ENCODE measurements around the gene LGMN.

LGMN gene

GRCh38 chr14:92688434-92689375 is 59.7 kb downstream of the LGMN start:
- peaks cover 14 to 22% of the 10 kb centered on the region in 2 donors for H3K4me1 ChIP-seq (ENCODE audit: control insufficient read depth in 2 of 2, insufficient read depth in 2 of 2, low read length in 2 of 2)
- peaks cover 7 to 14% of the 10 kb centered on the region in 2 donors for H3K36me3 ChIP-seq (ENCODE audit: control insufficient read depth in 2 of 2, insufficient read depth in 2 of 2, low read length in 2 of 2)
- no peaks in the 10 kb centered on the region for H3K9me3 ChIP-seq (ENCODE audit: control insufficient read depth in 2 of 2, low read length in 2 of 2)
- H3K27me3 ChIP-seq (ENCODE audit: control insufficient read depth in 2 of 2, insufficient read depth in 2 of 2, low read length in 2 of 2), result no peaks in the 10 kb centered on the region
- no peak overlapping the region for H3K9ac ChIP-seq (ENCODE audit: low read depth in 1 of 2, low read length in 2 of 2)
- no peak overlapping the region for H3K27ac ChIP-seq (ENCODE audit: low read depth in 2 of 2, low read length in 2 of 2)
- no peak overlapping the region for H3K4me3 ChIP-seq (ENCODE audit: low read length in 2 of 2)

- Histone ChIP-seq H3K4me1 (ENCODE audit: control insufficient read depth in 2 of 2, insufficient read depth in 2 of 2, low read length in 2 of 2) (peaks cover 13 to 20% of the 10 kb centered on the region in 2 donors), H3K4me3 (ENCODE audit: low read length in 2 of 2) (peak overlapping the region; percentile 14 to 40), H3K27ac (ENCODE audit: low read depth in 2 of 2, low read length in 2 of 2) (no peak overlapping the region), H3K9me3 (ENCODE audit: control insufficient read depth in 2 of 2, low read length in 2 of 2) (no peaks in the 10 kb centered on the region), H3K36me3 (ENCODE audit: control insufficient read depth in 2 of 2, insufficient read depth in 2 of 2, low read length in 2 of 2) (peaks cover 7 to 14% of the 10 kb centered on the region in 2 donors), H3K9ac (ENCODE audit: low read depth in 1 of 2, low read length in 2 of 2) (no peak overlapping the region), H3K27me3 (ENCODE audit: control insufficient read depth in 2 of 2, insufficient read depth in 2 of 2, low read length in 2 of 2) (no peaks in the 10 kb centered on the region)
These were observed 60.6 kb downstream of the LGMN start for GRCh38 chr14:92687681-92688433.

GRCh38 chr14:92686900-92687427 is 61.5 kb downstream of the LGMN start:
- no peaks in the 10 kb centered on the region for H3K9me3 ChIP-seq (ENCODE audit: control insufficient read depth in 2 of 2, low read length in 2 of 2)
- peaks cover 7 to 21% of the 10 kb centered on the region in 2 donors for H3K36me3 ChIP-seq (ENCODE audit: control insufficient read depth in 2 of 2, insufficient read depth in 2 of 2, low read length in 2 of 2)
- peak overlapping the region; percentile 20 to 52 for H3K4me3 ChIP-seq (ENCODE audit: low read length in 2 of 2)
- H3K27me3 ChIP-seq (ENCODE audit: control insufficient read depth in 2 of 2, insufficient read depth in 2 of 2, low read length in 2 of 2), result no peaks in the 10 kb centered on the region
- no peak overlapping the region for H3K27ac ChIP-seq (ENCODE audit: low read depth in 2 of 2, low read length in 2 of 2)
- H3K9ac ChIP-seq (ENCODE audit: low read depth in 1 of 2, low read length in 2 of 2), result no peak overlapping the region
- peaks cover 11 to 15% of the 10 kb centered on the region in 2 donors for H3K4me1 ChIP-seq (ENCODE audit: control insufficient read depth in 2 of 2, insufficient read depth in 2 of 2, low read length in 2 of 2)

- Histone ChIP-seq H3K27ac (ENCODE audit: low read depth in 2 of 2, low read length in 2 of 2) (no peak overlapping the region), H3K9ac (ENCODE audit: low read depth in 1 of 2, low read length in 2 of 2) (no peak overlapping the region), H3K36me3 (ENCODE audit: control insufficient read depth in 2 of 2, insufficient read depth in 2 of 2, low read length in 2 of 2) (peaks cover 7 to 21% of the 10 kb centered on the region in 2 donors), H3K9me3 (ENCODE audit: control insufficient read depth in 2 of 2, low read length in 2 of 2) (no peaks in the 10 kb centered on the region), H3K27me3 (ENCODE audit: control insufficient read depth in 2 of 2, insufficient read depth in 2 of 2, low read length in 2 of 2) (no peaks in the 10 kb centered on the region), H3K4me3 (ENCODE audit: low read length in 2 of 2) (peak overlapping the region in 1 of 2 donors; percentile 52), H3K4me1 (ENCODE audit: control insufficient read depth in 2 of 2, insufficient read depth in 2 of 2, low read length in 2 of 2) (peaks cover 12 to 15% of the 10 kb centered on the region in 2 donors)
These were observed 62.0 kb downstream of the LGMN start for GRCh38 chr14:92686411-92686899.

- H3K9me3 ChIP-seq (ENCODE audit: control insufficient read depth in 2 of 2, low read length in 2 of 2), result no peaks in the 10 kb centered on the region
- H3K9ac ChIP-seq (ENCODE audit: low read depth in 1 of 2, low read length in 2 of 2), result no peak overlapping the region
- no peaks in the 10 kb centered on the region for H3K27me3 ChIP-seq (ENCODE audit: control insufficient read depth in 2 of 2, insufficient read depth in 2 of 2, low read length in 2 of 2)
- H3K4me3 ChIP-seq (ENCODE audit: low read length in 2 of 2), result no peak overlapping the region
- H3K36me3 ChIP-seq (ENCODE audit: control insufficient read depth in 2 of 2, insufficient read depth in 2 of 2, low read length in 2 of 2), result peaks cover 7 to 21% of the 10 kb centered on the region in 2 donors
- H3K4me1 ChIP-seq (ENCODE audit: control insufficient read depth in 2 of 2, insufficient read depth in 2 of 2, low read length in 2 of 2), result peaks cover 15 to 16% of the 10 kb centered on the region in 2 donors
- no peak overlapping the region for H3K27ac ChIP-seq (ENCODE audit: low read depth in 2 of 2, low read length in 2 of 2)
These were observed 62.6 kb downstream of the LGMN start for GRCh38 chr14:92685784-92686355.

GRCh38 chr14:92684801-92685560 is 63.4 kb downstream of the LGMN start:
- H3K9me3 ChIP-seq (ENCODE audit: control insufficient read depth in 2 of 2, low read length in 2 of 2), result no peaks in the 10 kb centered on the region
- H3K9ac ChIP-seq (ENCODE audit: low read depth in 1 of 2, low read length in 2 of 2), result no peak overlapping the region
- H3K4me3 ChIP-seq (ENCODE audit: low read length in 2 of 2), result no peak overlapping the region
- no peaks in the 10 kb centered on the region for H3K27me3 ChIP-seq (ENCODE audit: control insufficient read depth in 2 of 2, insufficient read depth in 2 of 2, low read length in 2 of 2)
- H3K27ac ChIP-seq (ENCODE audit: low read depth in 2 of 2, low read length in 2 of 2), result no peak overlapping the region
- H3K4me1 ChIP-seq (ENCODE audit: control insufficient read depth in 2 of 2, insufficient read depth in 2 of 2, low read length in 2 of 2), result peaks cover 13 to 15% of the 10 kb centered on the region in 2 donors
- peaks cover 7 to 21% of the 10 kb centered on the region in 2 donors for H3K36me3 ChIP-seq (ENCODE audit: control insufficient read depth in 2 of 2, insufficient read depth in 2 of 2, low read length in 2 of 2)

- Histone ChIP-seq H3K4me3 (ENCODE audit: low read length in 2 of 2) (no peak overlapping the region), H3K9me3 (ENCODE audit: control insufficient read depth in 2 of 2, low read length in 2 of 2) (no peaks in the 10 kb centered on the region), H3K27me3 (ENCODE audit: control insufficient read depth in 2 of 2, insufficient read depth in 2 of 2, low read length in 2 of 2) (no peaks in the 10 kb centered on the region), H3K36me3 (ENCODE audit: control insufficient read depth in 2 of 2, insufficient read depth in 2 of 2, low read length in 2 of 2) (peaks cover 24 to 32% of the 10 kb centered on the region in 2 donors), H3K9ac (ENCODE audit: low read depth in 1 of 2, low read length in 2 of 2) (no peak overlapping the region), H3K27ac (ENCODE audit: low read depth in 2 of 2, low read length in 2 of 2) (no peak overlapping the region), H3K4me1 (ENCODE audit: control insufficient read depth in 2 of 2, insufficient read depth in 2 of 2, low read length in 2 of 2) (peaks cover 10 to 11% of the 10 kb centered on the region in 2 donors)
These were observed 65.4 kb downstream of the LGMN start for GRCh38 chr14:92683041-92683440.

GRCh38 chr14:92680781-92681650 is 67.4 kb downstream of the LGMN start:
- Histone ChIP-seq H3K9ac (ENCODE audit: low read depth in 1 of 2, low read length in 2 of 2) (peak overlapping the region in 1 of 2 donors; percentile 36), H3K4me1 (ENCODE audit: control insufficient read depth in 2 of 2, insufficient read depth in 2 of 2, low read length in 2 of 2) (peaks cover 0 to 5% of the 10 kb centered on the region in 2 donors), H3K27me3 (ENCODE audit: control insufficient read depth in 2 of 2, insufficient read depth in 2 of 2, low read length in 2 of 2) (no peaks in the 10 kb centered on the region), H3K9me3 (ENCODE audit: control insufficient read depth in 2 of 2, low read length in 2 of 2) (no peaks in the 10 kb centered on the region), H3K36me3 (ENCODE audit: control insufficient read depth in 2 of 2, insufficient read depth in 2 of 2, low read length in 2 of 2) (peaks cover 39 to 43% of the 10 kb centered on the region in 2 donors), H3K27ac (ENCODE audit: low read depth in 2 of 2, low read length in 2 of 2) (no peak overlapping the region), H3K4me3 (ENCODE audit: low read length in 2 of 2) (no peak overlapping the region)

Measured in mucosa of rectum (tissue), 2 donors.